Stimulated activated naive CD8-positive, alpha-beta T cell treated with anti-CD3 and anti-CD28 coated beads, Interleukin-15, amount 100 ng/mL, for 72 hours (primary cell): ENCODE measurements around the gene PPIL4.
"Not testable (repeated sequence)": the region's sequence is repeated elsewhere in the genome, so short reads cannot be mapped to it uniquely, and the experiment has no call there.

ENCODE experiments used
- ATAC-seq: fragments of 150-1000 bp; cut with Tn5 transposase; 2 replicates; pipeline ENCODE4 v1.10.0; 2021; ENCODE audit warnings: mild to moderate bottlenecking, moderate library complexity
- DNase-seq, 2 donors: peaks; one replicate each; pipeline ENCODE4 v3.0.0; 2021 to 2022
- H3K27ac Mint-ChIP-seq, 2 donors: one replicate each; pipeline ENCODE4 v1.8.0; 2022; ENCODE audit warnings: mild to moderate bottlenecking in 2 of 2, mixed read lengths in 2 of 2, moderate library complexity in 2 of 2
- H3K27me3 Mint-ChIP-seq: one replicate; pipeline ENCODE4 v1.8.0; 2022; ENCODE audit warnings: mixed read lengths
- H3K4me1 Mint-ChIP-seq: one replicate; pipeline ENCODE4 v1.8.0; 2022; ENCODE audit warnings: mild to moderate bottlenecking, mixed read lengths
- H3K4me3 Mint-ChIP-seq, 2 donors: one replicate each; pipeline ENCODE4 v1.8.0; 2022; ENCODE audit warnings: mild to moderate bottlenecking in 2 of 2, mixed read lengths in 2 of 2, moderate library complexity in 1 of 2
- H3K9me3 Mint-ChIP-seq, 2 donors: one replicate each; pipeline ENCODE4 v1.8.0; 2022; ENCODE audit warnings: mixed read lengths in 2 of 2

The PPIL4 gene

GRCh38 chr6:149461670-149462069, 84.2 kb downstream of the PPIL4 start:
- H3K27ac Mint-ChIP-seq, result no peak overlapping the region
- no peaks in the 10 kb centered on the region for H3K9me3 Mint-ChIP-seq
- peaks cover 42% of the 10 kb centered on the region for H3K4me1 Mint-ChIP-seq
- H3K27me3 Mint-ChIP-seq, result no peaks in the 10 kb centered on the region
- no peak overlapping the region for H3K4me3 Mint-ChIP-seq
- ATAC-seq (no peak), DNase-seq (no peak)

GRCh38 chr6:149460249-149460648, 85.6 kb downstream of the PPIL4 start:
- peaks cover 35% of the 10 kb centered on the region for H3K4me1 Mint-ChIP-seq
- DNase-seq, H3K27me3 Mint-ChIP-seq, H3K27ac Mint-ChIP-seq, H3K4me3 Mint-ChIP-seq, H3K9me3 Mint-ChIP-seq, ATAC-seq: not testable (repeated sequence)

- Mint-ChIP-seq H3K27me3 (no peaks in the 10 kb centered on the region), H3K4me3 (no peak overlapping the region), H3K27ac (no peak overlapping the region), H3K9me3 (no peaks in the 10 kb centered on the region), H3K4me1 (peaks cover 35% of the 10 kb centered on the region)
- DNase-seq (no peak), ATAC-seq (no peak)
These were observed 86.1 kb downstream of the PPIL4 start for GRCh38 chr6:149459761-149460160.

GRCh38 chr6:149458806-149459205, 87.0 kb downstream of the PPIL4 start:
- Mint-ChIP-seq H3K4me1 (peaks cover 29% of the 10 kb centered on the region), H3K9me3 (no peaks in the 10 kb centered on the region), H3K4me3 (no peak overlapping the region), H3K27ac (peak overlapping the region in 1 of 2 donors; percentile 22), H3K27me3 (no peaks in the 10 kb centered on the region)
- no peak for DNase-seq
- no peak for ATAC-seq

- ATAC-seq, result no peak
- Mint-ChIP-seq H3K4me1 (peaks cover 29% of the 10 kb centered on the region), H3K27ac (peak overlapping the region in 1 of 2 donors; percentile 59), H3K9me3 (no peaks in the 10 kb centered on the region), H3K27me3 (no peaks in the 10 kb centered on the region), H3K4me3 (no peak overlapping the region)
- DNase-seq, result no peak
These were observed 87.6 kb downstream of the PPIL4 start for GRCh38 chr6:149458196-149458595.

- Mint-ChIP-seq H3K4me3 (no peak overlapping the region), H3K9me3 (no peaks in the 10 kb centered on the region), H3K27ac (no peak overlapping the region), H3K27me3 (no peaks in the 10 kb centered on the region), H3K4me1 (peaks cover 36% of the 10 kb centered on the region)
- DNase-seq (no peak), ATAC-seq (no peak)
These were observed 88.4 kb downstream of the PPIL4 start for GRCh38 chr6:149457316-149457884.

- Mint-ChIP-seq H3K27ac (no peak overlapping the region), H3K4me1 (peaks cover 45% of the 10 kb centered on the region), H3K27me3 (no peaks in the 10 kb centered on the region), H3K4me3 (no peak overlapping the region), H3K9me3 (no peaks in the 10 kb centered on the region)
- DNase-seq (no peak), ATAC-seq (no peak)
These were observed 89.4 kb downstream of the PPIL4 start for GRCh38 chr6:149456311-149457021.

GRCh38 chr6:149455031-149455732, 90.7 kb downstream of the PPIL4 start:
- ATAC-seq (no peak), DNase-seq (no peak)
- Mint-ChIP-seq H3K27me3 (no peaks in the 10 kb centered on the region), H3K27ac (no peak overlapping the region), H3K4me1 (peaks cover 44% of the 10 kb centered on the region), H3K9me3 (no peaks in the 10 kb centered on the region), H3K4me3 (no peak overlapping the region)
